Nephron progenitor cell (in vitro differentiated cells): ENCODE data around the gene PLXDC1.

ENCODE experiments used
- DNase-seq: peaks from one replicate; pipeline ENCODE4 v3.0.0; 2021
- H3K27ac Mint-ChIP-seq: 2 replicates; pipeline ENCODE4 v1.8.0; 2021; ENCODE audit warnings: mild to moderate bottlenecking, moderate library complexity, mixed read lengths
- H3K27me3 Mint-ChIP-seq: 2 replicates; pipeline ENCODE4 v1.8.0; 2021; ENCODE audit warnings: mild to moderate bottlenecking, low read depth, mixed read lengths; ENCODE audit not compliant: poor library complexity
- H3K36me3 Mint-ChIP-seq: 2 replicates; pipeline ENCODE4 v1.8.0; 2021; ENCODE audit warnings: low read depth, mixed read lengths
- H3K4me1 Mint-ChIP-seq: 2 replicates; pipeline ENCODE4 v1.8.0; 2021; ENCODE audit warnings: mixed read lengths
- H3K4me3 Mint-ChIP-seq: 2 replicates; pipeline ENCODE4 v1.8.0; 2021; ENCODE audit warnings: mild to moderate bottlenecking, moderate library complexity, mixed read lengths
- H3K9me3 Mint-ChIP-seq: 2 replicates; pipeline ENCODE4 v1.8.0; 2021; ENCODE audit warnings: mild to moderate bottlenecking, moderate library complexity, mixed read lengths
- TF ChIP-seq, protein P1 (sequence below): fragments of 200-600 bp; sonication (generic); IDR thresholded peaks from 2 replicates; pipeline ENCODE4 v1.5.0; 2021; ENCODE audit warnings: antibody characterized with exemption

The PLXDC1 gene

DNA sequence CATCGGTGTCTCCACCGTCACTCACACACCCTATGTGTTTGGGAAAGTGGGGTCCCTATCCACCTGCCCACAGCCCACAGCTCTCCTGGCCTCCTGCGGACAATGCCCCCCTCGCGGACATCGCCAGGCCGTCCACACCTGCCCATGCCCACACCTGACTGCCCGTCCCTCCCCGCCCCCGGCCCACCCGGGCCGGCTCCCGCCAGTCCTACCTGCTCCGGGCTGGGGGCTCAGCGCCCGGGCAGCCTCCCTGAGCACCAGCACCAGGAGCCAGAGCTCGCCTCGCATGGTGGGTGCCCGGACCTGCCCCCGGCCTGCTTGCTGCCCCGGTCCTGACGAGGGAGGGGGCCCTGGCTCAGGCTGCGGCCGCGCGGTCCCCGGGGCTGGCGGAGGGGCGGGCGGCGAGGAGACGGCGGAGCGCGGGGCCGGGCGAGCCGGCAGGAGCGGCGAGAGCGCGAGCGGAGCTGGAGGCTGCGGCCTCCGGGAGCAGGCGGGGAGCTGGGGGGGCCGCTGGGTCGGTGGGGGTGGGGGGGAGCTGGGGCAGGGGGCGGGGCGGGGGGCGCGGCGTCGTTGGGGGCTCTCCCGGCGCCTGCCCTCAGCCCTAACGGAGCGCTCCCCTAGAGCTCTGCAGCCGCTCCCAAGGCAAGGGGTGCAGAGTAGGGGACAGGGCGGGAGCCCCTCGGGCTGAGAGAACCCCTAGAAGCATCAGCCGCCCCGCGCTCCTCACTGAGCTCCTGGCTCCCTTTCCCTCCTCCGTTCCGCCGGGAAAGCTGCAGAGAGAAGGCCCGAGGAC lies at the start of gene PLXDC1:
Gene PLXDC1 (minus strand): TSS at position 488 of the 793 bp plus-strand sequence. CDS start 200 bp downstream, at position 288.
- H3K9me3 Mint-ChIP-seq, result peaks cover 10% of the 10 kb centered on the region
- H3K4me3 Mint-ChIP-seq, result peak within 1 kb of the TSS; percentile 99
- no peaks in the 10 kb centered on the region for H3K36me3 Mint-ChIP-seq
- H3K27me3 Mint-ChIP-seq, result peaks cover 74% of the 10 kb centered on the region
- H3K27ac Mint-ChIP-seq, result no peak within 1 kb of the TSS
- TF ChIP-seq, protein P1, sequence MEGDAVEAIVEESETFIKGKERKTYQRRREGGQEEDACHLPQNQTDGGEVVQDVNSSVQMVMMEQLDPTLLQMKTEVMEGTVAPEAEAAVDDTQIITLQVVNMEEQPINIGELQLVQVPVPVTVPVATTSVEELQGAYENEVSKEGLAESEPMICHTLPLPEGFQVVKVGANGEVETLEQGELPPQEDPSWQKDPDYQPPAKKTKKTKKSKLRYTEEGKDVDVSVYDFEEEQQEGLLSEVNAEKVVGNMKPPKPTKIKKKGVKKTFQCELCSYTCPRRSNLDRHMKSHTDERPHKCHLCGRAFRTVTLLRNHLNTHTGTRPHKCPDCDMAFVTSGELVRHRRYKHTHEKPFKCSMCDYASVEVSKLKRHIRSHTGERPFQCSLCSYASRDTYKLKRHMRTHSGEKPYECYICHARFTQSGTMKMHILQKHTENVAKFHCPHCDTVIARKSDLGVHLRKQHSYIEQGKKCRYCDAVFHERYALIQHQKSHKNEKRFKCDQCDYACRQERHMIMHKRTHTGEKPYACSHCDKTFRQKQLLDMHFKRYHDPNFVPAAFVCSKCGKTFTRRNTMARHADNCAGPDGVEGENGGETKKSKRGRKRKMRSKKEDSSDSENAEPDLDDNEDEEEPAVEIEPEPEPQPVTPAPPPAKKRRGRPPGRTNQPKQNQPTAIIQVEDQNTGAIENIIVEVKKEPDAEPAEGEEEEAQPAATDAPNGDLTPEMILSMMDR, result no peak
- peaks cover 20% of the 10 kb centered on the region for H3K4me1 Mint-ChIP-seq
- DNase-seq, result peak; percentile 68

DNA sequence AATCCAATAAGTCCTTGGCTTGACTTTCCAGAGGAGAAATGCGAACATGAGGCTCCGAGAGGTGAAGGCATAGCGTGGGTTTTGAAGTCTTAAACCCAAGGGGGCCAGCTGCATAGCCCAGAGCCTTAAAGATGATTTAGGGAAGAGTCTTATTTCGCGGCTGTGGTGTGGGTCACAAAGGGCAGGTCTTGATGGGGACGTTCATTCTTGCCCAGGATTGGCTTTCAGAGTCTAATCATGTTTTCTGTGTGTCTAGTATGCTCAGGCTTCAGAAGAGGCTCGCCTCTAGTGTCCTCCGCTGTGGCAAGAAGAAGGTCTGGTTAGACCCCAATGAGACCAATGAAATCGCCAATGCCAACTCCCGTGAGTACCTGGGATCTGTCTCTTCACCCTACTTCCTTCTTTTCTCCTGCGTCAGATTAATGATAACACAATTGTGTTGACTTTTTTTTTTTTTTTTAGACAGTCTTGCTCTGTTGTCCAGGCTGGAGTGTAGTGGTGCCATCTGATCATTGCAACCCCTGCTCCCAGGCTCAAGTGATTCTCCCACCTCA lies 49.6 kb upstream of the PLXDC1 start:
- peak overlapping the region; percentile 100 for H3K27ac Mint-ChIP-seq
- peaks cover 4% of the 10 kb centered on the region for H3K27me3 Mint-ChIP-seq
- H3K4me3 Mint-ChIP-seq, result peak overlapping the region; percentile 98
- TF ChIP-seq, protein P1, result no peak
- H3K9me3 Mint-ChIP-seq, result no peaks in the 10 kb centered on the region
- peaks cover 52% of the 10 kb centered on the region for H3K4me1 Mint-ChIP-seq
- H3K36me3 Mint-ChIP-seq, result peaks cover 41% of the 10 kb centered on the region
- no peak for DNase-seq

DNA sequence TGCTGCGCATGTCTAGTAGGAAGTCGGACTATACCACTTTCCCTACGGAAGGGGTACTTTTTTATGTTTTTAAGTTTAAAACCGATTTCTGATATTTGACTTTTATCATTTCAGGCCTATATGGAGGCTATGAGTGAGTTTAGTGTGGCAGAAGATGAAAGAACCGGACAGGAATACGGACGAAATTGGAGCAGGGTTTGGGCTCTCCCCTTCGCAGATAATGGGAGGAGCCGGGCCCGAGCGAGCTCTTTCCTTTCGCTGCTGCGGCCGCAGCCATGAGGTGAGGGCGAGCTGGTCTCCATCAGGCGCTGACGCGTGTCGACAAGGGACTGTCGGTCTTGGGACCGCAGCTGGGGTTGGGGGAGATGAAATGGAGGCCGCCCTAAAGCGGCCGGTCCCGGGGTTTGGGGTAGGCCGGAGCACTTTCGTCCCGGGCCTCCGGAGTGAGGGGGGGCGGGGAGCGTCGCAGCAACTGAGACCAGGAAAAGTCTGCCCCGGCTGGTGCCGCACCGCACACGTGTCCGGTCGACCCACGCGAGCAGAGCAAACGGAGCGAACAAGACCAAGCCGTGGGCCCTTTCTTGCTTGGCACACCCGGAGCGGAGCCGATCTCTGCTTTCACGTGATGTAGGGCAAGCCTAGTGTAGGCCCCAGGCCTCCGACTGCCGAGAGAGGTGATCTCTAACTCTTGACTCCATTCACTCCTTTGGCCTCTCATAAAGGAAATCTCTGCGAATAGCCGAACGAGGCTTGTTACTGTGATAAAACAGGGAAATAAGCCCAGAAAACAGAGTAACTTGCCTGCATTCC lies 48.8 kb upstream of the PLXDC1 start, which contains the start of gene RPL19:
Gene RPL19 (plus strand): TSS at position 214 of the 810 bp plus-strand sequence. CDS start 62 bp downstream, at position 276.
- Mint-ChIP-seq H3K9me3 (no peaks in the 10 kb centered on the region), H3K4me3 (peak within 1 kb of the TSS; percentile 98), H3K27ac (peak within 1 kb of the TSS; percentile 100), H3K36me3 (peaks cover 41% of the 10 kb centered on the region), H3K27me3 (peaks cover 4% of the 10 kb centered on the region), H3K4me1 (peaks cover 60% of the 10 kb centered on the region)
- peak; percentile 80 for DNase-seq
- TF ChIP-seq, protein P1, result no peak

DNA sequence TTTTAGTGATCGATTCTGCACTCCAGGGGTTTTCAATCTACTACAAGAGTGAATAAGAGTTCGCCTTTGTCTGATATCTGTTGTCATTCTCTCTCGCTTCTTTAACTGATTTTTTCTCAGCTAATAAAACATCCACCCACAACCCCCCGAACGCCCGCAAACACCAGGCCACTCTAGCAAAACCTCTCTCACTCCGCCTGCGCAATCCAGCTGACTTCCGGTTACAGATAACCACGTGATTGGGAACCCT lies 48.3 kb upstream of the PLXDC1 start:
- DNase-seq, result peak; percentile 79
- TF ChIP-seq, protein P1, result no peak
- Mint-ChIP-seq H3K27ac (peak overlapping the region; percentile 100), H3K9me3 (no peaks in the 10 kb centered on the region), H3K27me3 (peaks cover 4% of the 10 kb centered on the region), H3K4me1 (peaks cover 65% of the 10 kb centered on the region), H3K4me3 (peak overlapping the region; percentile 98), H3K36me3 (peaks cover 37% of the 10 kb centered on the region)

DNA sequence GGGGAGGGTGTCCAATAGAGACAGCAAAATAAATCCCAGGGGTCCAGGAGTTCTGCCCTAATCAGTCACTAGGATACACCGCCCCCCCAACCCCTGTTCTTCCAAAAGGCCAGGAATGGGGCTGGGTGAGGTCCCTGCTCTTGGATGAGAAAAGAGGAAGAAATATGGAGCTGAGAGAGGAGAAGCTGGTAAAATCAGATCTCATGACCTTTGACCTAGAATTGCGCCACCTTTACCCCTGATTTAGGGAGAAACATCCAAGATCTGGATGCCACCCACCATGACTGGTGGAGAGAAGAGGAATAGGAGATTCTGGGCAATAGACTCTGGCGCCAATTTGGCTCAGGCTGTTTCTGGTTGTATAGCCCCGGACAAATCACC lies 46.7 kb upstream of the PLXDC1 start:
- Mint-ChIP-seq H3K27me3 (peaks cover 4% of the 10 kb centered on the region), H3K4me3 (peak overlapping the region; percentile 81), H3K4me1 (peaks cover 80% of the 10 kb centered on the region), H3K27ac (no peak overlapping the region), H3K9me3 (no peaks in the 10 kb centered on the region), H3K36me3 (peaks cover 29% of the 10 kb centered on the region)
- TF ChIP-seq, protein P1, result no peak
- no peak for DNase-seq
